NCI-H1436 (cell line): ENCODE measurements around the gene RAB6B.

ENCODE experiments used
- DNase-seq: peaks from one replicate; lab custom pipeline; 2025; lab: John Stamatoyannopoulos, UW

Gene RAB6B

DNA sequence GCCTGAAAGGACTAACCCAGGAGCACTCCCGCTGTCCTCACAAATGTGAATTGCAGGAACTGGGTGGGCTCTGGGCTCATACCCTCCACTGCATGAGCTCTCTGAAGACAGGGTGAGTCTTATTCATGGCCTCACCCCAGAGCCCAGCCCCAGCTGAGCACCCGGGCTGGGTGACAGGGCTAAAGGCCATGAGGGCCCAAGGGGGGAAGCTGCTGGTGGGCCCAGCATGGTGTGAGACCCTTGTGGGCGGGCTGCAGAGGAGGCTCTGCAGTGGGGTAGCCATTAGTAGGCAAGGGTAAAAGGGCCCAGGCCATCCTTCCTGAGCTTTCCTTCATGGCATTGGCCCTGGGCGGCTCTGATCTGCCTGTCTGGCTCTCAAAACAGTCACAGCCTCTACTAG, 59.7 kb downstream of the RAB6B start:
- no peak for DNase-seq

DNA sequence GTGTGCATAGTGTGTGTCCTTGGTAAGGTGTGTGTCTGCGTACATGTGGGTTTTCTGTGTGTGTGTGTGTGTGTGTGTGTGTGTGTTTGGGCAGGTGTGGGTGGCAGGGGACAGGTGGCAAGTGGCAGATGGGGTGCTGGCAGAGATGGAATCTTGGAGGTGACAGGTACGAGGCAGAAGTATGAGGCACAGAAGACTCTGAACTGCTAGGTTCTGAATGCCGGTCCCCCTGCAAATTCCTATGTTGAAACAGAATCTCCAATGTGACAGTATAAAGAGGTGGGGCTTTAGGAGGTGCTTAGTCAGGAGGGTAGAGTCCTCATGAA, 60.3 kb downstream of the RAB6B start:
- no peak for DNase-seq

DNA sequence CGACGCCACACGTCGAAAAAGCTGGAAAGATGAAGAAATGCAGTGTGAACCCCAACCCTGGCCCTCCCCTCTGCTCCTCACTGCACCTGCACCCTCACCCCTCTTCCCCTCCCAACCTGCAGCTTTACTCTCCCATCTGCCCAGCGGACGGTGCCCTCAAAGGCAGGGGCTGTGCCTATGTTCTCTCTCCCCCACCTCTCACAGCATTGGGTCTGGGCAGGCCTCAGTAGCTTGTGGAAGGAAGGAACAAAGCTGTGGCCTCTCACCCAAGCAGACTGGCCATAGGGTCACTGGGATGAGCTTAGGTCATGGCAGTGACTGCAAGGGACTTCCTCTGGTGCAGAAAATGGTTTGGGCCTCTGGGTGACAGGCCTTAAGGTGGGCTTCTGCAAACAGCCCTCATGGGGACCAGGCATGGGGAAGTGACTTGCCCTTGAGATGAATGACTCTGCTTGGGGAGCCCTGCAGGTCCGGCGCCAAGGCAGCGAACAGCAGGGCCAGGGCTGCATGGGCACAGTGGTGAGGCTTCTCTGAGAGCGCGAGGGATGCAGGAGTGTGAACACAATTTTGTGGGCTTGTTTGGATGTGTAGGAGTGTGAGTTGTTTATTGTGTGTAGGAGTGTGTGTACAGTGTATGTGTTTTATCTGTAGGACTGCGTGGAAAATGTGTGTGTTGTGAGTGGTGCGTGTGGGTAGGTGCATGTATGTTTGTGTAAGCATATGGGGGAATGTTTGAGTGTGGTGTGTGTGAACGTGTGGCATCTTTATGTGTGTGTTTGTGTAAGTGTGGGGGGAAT, 60.9 kb downstream of the RAB6B start:
- DNase-seq = no peak

DNA sequence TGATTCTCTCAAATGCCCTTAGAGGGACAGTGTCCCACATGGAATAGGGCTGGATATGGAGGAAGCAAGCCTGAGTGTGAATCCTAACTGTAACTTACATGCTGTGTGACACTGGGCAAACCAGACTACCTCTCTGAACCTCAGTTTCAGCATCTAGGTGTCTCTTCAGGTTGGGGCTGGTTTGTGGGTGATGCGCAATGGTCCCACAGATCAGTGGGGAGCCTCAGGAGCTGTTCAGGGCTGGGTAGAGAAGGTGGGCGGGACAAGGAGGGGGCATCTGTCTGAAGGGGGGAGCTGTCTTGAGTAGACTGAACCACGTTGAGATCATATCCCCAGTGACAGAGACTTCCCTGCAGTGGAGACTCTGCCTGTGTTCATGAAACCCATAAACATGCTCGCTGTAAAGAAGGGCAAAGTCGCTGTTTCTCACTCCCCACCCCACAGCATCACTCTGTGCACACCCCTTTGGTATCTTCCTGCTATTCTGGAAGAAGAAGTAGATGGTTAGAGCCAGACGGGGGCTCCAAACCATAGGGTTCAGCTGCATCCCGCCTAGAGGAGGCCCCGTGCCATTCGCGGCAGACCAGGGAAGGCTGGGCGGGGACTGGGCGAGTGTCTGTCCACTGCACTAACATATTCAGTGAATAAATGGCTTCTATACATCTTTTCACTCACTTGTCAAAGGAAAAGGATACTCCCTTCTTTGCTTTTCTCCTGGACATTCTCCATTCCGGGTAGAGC, 61.6 kb downstream of the RAB6B start:
- DNase-seq = no peak

DNA sequence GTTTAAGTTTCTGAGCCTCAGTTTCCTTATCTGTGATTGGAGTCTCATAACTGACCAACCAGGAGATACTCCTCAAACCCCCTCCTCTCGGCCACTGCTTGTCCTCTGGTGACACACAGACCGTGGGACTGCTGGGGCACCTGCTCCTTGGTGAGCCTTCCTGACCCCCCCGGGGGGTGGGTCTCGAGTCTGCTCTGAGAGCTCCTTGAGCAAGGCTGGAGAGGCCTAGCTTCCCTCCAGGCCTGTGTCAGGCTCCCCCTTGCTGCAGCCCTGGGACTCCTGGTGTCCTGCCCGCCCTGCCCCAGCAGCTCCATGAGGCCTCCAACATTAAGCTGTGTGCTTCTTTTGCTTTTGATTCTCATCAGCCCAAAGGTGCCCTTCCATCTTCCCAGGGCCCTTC, 62.4 kb downstream of the RAB6B start:
- no peak for DNase-seq

DNA sequence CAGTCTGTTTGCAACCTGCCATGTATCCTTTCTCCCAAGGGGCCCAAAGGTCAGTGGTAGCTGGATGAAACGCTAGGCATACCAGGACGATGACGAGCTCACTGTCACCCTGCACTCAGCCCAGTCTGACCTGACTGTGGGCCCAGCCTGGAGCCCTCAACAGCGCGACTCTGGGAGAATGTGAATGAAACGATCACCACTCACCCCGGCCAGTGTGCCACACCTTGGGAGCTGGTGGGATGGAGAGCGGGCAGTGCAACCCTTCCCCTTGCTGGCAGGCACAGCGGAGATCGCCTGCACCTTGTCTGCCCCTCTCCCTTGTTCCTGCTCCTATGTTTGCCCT, 62.9 kb downstream of the RAB6B start:
- no peak for DNase-seq

DNA sequence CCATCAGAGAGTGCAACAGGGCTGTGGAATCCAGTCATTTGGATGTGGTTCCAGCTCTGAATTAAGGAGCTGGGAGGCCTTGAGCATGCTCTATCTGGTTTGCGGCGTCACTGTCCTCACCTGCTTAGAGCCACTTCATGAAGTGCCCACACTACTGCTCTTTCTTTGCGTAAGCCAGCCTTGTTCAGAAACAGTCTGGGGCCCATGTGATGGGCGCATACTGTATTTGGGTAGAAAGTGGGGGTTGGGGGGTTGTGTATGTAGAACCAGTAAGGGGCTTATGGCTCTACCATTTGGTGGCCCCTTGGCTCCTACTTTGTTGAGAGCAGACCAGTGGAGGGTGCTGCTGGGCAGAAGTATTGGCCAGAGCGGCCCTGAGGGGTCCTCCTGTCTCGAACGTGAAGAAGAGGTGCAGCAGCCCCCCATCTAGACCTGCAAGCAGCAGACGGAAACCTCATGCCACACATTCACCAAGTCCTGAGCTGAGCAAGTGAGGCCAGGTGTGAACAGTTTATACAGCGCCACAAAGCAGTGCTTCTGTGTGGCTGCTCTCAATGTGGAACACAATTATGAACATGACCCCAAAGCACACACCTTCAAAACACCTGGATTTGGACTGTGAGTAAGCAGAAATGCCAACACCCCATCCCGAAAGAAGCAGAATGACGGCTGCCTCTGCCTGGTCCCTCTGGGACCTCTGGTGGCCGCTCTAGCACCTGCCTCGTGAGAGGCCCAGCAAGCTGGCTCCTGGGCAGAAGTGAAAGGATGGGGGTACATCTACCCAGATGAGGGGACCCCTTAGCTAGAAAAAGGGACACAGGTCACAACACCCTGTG, 63.5 kb downstream of the RAB6B start:
- no peak for DNase-seq

DNA sequence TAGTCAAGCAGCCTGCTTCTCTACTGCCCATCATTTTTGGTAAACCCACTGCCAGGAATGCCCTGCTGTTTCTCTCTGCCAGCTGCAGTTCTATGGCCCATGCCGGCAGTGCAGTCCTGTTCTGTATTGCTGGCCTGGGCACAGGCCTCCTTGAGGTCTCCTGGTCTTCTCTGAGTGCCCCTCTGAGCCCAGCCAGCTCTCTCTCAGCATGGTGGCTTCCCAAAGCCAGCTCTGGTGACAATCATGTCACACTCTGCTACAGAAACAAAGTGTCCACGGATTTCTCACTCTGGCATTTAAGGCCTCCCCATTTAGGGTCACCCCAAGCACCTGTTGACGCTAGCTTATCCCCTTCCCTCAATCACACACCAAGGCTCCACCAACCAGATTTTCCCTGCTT, 65.6 kb downstream of the RAB6B start:
- DNase-seq = no peak

DNA sequence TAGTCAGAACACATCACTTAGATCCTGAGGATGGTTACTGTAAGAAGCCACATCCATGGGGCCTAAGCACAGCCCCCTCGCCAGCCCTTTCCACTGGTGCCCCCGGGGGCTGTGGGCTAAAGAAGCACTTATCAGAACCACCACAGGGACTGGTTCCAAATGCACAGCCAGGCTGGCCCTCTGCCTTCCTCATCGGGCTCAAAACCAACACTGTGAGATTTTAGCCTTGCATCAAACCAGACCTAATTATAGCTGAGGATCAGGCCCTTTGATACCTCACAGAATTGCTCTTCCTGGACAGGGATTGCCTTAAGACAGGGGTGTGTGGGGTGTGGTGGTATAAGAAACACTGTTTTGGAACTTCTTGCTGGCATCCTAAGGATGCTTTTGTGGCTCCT, 66.4 kb downstream of the RAB6B start:
- DNase-seq = no peak

DNA sequence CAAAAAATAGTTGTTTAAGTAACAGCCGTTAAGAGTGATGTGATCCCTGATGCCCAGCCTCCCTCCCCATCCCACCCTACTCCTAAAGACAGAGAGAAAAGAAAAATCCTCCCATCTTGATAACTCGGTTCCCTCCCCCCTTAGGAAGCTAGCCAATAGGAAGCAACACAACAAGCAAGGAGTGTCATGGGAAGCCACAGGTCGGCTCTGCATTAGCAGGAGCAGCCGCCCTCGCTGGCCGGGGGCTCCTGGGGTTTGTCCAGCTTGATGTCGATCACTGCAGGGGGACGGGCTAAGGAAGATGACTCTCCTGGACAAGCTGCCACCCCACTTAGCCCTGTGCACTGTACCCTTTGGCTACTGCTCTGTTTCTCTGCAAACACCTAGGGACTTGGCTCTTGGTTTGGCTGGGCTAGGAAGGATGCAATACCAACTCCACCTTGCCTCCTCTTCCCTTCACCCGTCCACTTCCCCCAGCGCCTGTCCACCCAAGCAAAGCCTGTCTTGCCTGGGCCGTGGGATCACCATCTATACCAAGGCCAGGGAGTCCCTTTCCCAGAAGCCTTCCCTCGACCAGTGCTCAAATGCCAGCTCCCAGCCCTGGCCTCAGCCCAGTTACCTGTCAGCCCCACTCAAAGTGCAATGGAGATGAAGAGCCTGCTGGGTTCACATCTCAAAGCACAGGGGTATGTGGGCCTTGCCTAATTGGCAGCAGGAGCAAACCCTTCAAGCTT, 66.9 kb downstream of the RAB6B start:
- no peak for DNase-seq

DNA sequence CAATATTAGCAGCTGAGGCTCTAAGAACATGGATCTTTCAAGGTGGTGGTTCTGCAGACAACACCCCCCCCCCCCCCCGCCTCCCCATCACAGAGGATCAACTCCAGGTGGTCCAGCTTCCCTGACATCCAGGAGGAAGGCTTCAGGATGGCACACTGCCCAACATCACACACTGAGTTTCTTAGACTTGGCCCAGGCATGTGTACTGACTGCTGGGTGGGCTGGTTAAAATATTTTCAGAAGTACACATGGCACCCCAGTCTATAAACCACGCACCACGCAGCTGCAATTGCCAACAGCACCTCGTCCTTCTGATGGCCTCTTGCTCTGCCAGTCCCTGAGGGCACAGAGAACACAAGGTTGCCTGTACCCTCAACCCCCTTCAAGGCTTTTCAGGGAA, 68.0 kb downstream of the RAB6B start:
- no peak for DNase-seq

DNA sequence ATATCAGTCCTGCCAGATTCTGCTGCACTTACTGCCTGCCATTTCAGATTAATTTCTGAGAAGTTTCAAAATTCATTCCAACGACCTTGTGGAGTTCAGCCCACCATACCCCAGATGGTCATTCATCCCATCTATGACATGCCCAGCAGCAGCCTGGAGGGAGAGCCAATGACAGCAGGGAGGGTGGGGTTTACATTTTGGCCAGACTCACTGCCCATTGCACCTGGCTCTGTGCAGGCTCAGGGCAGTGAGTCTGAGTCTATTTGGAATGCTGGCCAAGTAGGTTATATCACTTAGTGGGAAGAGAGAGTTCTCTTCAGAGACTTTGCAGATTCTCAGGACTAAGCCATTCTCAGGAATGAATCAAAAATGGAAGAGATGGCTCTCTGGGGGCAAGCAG, 68.5 kb downstream of the RAB6B start:
- no peak for DNase-seq

DNA sequence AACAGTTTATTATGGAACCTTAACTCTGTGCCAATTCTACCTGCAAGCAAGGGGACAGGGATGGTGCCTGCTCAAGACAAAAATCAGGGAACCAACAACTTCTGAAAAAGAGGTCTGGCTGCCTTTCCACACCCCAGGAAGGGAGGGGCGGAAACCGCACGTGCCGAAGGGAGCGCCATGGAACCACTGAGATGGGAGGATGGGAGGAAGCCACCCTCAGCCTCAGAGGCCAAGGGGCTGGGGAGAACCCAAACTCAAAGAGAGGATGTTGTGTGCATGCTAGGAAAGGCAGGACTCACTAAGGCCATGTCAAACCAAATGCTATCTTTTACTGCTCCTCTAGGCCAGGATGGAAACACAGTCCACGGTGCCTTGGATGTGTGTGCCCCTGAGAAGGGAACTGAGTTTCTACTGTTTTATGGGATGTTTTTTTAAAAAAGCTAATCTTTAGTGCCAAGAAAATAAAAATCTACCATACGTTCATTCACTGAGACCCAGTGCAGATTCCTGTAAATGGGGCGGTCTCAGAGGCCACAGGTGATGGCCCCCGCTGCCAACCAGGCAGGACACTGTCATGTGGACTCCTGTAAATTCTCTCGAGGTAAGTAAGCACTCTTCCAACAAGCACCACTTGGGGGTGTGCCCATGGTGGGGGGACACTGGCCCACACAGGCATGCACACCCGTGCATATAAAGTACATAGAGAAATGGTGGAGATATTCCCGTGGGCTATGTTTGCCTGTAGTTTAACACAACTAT, 69.5 kb downstream of the RAB6B start:
- DNase-seq = no peak

DNA sequence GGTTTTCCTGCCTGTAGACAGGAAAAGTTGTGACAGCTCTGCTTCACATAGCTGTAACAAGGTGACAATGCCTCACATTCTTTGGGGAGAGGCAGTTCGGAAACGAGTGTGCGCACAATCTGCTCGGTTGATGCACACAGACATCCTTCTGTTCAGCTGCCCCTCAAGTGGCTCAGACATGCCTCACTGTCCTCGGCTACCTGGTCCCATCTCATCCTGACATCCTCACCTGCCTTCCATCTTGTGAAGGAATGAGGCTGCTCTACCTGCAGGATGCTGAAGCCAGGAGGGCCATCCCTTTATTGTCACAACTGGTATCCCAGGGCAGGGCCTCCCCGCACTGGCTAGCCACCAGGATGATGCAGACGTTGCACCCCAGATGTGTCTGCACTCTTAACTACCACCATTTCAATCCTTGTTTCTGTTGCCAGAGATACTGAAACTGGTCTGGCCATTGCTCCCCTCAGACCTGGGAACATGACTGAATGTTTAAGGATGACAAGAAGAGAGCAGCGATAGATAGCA, 70.7 kb downstream of the RAB6B start:
- DNase-seq = no peak

DNA sequence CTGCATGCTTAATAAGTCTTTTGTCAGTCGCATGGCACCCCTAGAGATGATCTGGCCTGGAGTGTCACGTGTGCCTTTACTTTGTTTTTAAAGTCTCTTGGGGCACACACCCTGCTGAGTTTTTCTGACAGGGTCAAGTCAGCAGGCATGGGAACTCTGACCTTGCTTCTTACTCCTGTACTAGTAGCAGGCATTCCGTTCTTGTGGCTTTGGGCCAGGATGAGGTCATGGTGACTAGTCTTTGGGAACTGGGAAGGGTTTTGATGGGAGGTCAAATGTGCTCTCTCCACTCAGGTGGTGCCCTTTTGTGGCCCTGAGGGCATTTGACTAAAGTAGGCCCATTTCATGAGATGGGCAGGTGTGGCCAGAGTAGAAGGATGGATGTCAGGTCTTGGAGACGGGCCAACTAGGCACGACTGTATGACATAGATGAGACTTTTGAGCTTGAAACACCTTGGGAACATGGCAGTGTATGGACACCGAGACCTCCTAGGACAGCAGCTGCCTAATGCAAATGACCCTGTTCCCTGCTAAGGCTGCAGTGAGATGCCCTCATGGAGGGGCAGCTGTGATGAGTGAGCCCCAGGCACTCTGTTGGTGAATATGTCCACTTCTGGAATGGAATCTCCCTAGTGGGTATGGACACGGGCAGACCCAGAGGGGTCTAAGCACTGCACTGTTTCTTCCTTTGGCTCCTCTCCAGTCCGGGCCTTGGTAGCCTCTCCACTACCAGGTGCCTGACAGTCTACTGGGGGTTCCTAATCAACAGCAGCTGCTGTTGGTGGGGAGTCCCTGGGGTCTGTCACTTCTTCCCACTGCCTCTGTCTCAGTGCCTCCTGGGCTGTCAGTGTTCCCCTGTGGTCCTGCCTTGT, 73.7 kb downstream of the RAB6B start:
- DNase-seq = no peak

DNA sequence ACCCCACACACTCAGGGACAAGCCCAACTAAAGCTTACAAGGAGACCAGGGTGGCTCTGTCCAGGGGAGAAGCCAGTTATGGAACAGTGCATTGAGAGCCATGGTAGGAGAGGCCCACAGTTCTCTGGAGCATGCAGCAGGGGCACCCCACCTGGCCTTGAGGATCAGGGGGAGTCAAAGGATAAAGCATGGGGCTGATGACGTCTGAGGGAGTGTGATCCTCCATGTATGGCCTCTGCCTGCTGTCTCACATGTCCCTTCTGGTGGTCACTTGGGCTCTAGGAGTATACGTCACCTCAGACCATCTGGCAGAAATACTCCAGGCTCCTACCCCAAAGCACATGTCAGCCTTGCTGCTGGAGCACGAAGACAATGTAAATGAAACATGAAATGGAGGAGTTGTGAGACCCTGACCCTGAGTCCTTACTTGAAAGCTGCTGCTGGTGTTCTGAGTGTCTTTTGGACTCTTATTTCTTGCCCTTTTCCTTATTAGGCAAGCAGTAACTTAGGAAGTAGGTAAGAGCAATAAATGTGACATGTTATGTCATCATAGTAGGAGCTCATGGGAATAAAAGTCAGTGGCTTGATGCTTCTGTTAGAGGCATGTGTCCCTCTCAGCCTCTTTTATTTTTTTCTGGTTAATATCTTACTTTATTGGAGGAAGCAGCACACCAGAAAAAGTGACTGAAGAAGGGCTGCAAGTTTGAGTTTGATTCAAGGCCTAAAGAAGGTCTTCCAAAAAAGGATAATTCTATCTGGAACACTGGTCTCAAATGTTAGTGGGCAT, 74.6 kb downstream of the RAB6B start:
- no peak for DNase-seq

DNA sequence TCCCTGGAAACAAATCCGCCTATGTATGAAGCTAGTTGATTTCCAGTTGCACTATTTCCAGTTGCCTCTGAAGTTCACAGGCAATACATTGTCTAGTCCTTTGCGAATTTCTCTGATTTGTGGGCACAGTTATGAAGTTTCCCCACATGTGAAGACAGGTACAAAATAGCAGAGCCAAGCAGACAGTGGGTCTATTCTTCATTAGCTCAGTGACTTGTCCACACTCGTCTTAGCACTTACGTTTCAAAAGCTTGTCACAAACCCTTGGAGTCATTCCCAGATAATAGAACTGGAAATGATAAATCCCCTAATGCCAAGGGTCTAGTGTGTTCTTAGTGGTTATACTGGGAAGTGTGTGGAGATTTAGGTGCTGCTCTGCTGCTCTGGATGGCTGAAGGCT, 75.6 kb downstream of the RAB6B start:
- no peak for DNase-seq

DNA sequence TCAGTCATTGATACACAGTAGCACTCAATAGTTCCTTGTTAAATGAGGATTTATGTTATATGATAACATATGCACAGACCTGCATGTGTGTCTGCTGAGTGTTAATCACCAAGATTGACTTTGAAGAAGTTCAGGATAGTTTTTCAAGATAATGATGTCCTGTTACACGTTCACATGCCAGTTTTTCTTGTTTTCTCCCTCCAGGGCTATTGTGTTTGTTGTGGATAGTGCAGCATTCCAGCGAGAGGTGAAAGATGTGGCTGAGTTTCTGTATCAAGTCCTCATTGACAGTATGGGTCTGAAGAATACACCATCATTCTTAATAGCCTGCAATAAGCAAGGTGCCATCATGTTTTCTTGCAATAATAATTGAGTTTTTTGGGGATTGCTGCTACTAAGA, 80.3 kb downstream of the RAB6B start:
- no peak for DNase-seq

DNA sequence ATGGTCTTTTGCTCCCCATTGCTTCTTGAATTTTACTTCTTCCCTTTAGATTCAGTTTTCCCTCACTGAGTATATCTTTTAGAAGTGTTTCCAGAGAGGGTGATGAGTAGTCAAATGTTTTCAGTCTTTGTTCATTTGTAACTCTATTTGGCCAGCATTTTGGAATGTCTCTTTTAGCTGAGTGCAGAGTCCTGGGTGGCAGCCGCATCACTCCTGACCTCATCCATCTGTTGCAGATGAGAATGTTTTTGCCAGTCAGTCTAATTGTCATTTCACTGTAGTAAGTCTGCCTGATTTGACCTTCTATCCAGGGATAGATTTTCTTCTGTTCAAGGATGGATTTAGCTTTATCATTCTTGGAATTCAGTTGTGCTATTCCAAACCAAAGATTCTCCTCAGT, 82.8 kb downstream of the RAB6B start:
- DNase-seq = no peak
